ENCODE results near the gene DPCD. TPM values are rescaled to one million over a fixed set of nuclear protein-coding genes. Genes with fewer than 3 reads are reported as not detected.

Gene DPCD
- total RNA-seq, 4 donors from 2014 or later, result 12.2 to 16.0 (median 13.5) TPM

DNA sequence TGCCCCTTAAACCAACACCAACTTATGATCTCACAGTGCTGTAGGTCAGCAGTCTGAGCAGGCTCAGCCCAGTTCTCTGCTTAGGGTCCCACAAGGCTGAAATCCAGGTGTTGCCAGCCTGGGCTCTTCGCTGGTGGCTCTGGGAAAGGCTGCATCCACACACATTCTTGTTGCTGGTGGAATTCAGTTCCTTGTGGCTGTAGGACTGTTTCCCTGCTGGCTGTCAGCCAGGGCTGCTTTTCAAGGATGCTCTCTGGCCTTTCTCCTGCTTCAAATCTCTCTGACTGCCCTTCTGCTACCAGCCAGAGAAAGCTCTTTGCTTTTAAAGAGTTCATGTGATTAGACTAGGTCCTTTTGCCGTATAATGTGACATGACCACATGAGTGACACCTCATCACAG is 15.3 kb upstream of the DPCD start:
- no peak for TF ChIP-seq CTCF (IDR thresholded peaks at IDR 0.05; ENCODE audit: low read depth)

DNA sequence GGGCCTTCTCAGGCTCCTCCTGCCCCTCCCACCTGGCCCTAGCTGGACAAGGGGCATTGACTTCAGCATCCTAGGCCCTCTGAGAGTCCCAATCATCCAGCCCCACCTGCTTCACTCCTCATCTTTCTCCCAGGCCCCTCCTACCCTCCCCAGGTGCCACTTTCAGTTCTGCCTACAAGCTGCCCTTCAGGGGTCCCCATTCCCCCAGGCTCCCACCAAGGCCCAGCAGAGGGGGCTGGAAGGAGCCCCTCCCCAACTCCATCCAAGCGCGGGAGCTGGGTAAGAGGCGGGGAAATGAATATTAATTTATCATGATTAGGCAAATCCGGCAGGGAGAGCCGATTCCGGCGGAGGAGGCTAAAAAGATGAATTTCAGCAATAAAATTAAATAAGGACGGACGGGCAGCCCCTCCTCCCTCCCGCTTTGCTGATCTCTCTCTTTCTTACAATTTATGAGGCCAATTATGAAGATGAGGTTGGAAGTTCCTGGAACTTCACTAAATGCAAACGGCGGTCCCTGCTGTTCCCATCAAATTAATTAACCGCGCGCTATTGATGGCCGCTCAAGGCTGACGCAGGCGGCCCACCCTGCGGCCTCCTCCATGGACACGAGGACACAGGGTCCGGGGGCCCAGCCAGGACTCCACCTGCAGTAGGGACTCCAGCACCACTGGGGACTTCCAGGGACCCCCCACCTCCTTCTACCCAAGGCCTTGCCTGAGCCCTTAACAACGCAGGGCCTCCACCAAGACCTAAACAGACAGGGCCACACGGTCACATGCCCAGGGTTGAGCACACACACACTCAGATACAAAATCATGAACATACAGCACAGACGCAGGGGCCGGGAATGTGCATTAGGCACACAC is 14.0 kb upstream of the DPCD start:
- no peak for TF ChIP-seq CTCF (IDR thresholded peaks at IDR 0.05; ENCODE audit: low read depth)

GRCh38 chr10:101575091-101575490 is 13.0 kb upstream of the DPCD start:
- no peak for TF ChIP-seq CTCF (IDR thresholded peaks at IDR 0.05; ENCODE audit: low read depth)

DNA sequence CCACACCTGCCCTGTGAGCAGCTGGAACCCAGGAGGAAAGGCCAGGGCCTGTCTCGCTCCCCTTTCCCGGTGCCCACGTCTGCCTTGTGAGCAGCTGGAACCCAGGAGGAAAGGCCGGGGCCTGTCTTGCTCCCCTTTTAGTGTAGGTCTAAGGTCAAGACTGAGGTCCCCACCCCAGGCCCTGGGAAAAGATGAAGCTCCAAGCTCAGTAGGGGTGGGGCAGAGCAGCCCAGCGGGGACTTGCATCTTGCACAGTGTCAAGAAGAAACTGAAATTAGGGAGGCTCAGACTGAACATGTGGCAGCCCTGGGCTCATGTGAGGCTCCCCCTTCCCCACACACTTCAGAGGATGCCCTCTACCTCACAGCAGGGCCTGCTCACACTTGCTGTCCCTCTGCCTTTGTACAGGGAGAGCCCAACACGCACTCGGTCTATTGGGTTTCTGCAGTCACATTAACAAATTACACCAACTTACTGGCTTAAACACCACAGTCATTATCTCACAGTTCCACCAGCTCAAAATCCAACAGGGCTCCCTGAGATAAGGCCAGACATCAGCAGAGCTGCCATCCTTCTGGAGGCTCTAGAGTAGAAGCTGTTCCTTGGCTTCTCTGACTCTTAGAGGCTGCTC is 12.4 kb upstream of the DPCD start:
- no peak for TF ChIP-seq CTCF (IDR thresholded peaks at IDR 0.05; ENCODE audit: low read depth)

DNA sequence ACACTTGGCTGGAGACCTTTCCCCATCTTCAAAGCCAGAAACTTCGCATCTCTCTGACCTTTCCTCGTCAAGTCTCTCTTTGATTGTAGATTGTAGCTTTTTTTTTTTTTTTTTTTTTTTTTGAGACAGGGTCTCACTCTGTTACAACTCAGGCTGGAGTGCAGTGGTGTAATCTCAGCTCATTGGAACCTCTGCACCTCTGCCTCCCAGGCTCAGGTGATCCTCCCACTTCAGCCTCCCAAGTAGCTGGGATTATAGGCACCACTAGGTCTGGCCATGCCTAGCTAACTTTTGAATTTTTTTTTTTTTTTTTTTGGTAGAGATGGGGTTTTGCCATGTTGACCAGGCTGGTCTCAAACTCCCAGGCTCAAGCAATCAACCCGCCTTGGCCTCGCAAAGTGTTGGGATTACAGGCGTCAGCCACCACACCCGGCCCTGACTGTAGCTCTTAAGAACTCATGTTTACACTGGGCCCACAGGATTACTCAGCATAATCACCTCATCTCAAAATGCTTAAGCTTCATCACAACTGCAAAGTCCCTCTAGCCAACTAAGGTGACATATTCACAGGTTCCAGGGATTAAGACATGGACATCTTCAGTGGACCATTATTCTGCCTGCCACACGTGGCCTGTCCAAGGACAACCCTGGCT is 11.8 kb upstream of the DPCD start:
- no peak for TF ChIP-seq CTCF (IDR thresholded peaks at IDR 0.05; ENCODE audit: low read depth)

DNA sequence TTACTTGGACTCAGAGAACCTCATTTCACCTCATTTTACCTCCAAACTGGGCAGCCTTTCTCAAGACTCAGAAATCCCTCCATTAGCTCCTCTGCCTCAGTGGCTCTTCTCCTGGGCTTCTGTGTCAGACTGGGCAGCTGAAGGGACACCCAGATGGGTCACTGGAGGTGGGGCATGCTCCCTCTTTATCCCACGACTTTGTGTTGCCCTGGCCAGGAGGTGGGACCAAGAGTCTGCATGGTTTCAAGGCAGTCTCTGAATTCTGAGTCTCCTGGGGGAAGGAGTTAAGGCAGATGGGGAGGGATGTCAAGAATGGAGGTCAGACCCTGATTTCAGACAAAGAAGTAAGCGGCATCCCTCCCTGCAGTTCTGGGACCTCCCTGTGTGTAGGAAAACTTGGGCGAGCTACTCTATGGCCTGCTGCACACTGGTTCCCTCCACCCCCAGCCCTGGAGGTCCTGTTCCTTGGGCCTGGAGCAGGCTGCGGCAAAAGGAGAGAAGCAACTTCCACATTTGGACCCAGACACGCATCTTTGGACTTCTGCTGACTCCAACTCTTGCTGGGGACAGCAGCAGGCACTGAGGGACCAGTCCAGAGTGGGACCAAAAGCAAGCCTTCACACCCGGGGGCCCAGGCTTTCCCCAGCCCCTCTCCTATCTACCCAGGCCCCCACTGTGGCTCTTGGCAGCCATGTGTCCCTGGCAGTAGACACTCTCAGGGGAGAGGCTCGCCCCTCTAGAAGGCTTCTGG is 10.8 kb upstream of the DPCD start:
- TF ChIP-seq CTCF (IDR thresholded peaks at IDR 0.05; ENCODE audit: low read depth), result no peak
